ENCODE measurements around the gene CASP1. TPM values are rescaled to one million over a fixed set of nuclear protein-coding genes. Genes with fewer than 3 reads are reported as not detected.

Gene CASP1
- total and polyA plus RNA-seq, 10 of the 15 experiments (the other 5 are each of a cell fraction or from before 2014, with no cell fraction given), result 9.0 to 39.7 (median 17.6) TPM

DNA sequence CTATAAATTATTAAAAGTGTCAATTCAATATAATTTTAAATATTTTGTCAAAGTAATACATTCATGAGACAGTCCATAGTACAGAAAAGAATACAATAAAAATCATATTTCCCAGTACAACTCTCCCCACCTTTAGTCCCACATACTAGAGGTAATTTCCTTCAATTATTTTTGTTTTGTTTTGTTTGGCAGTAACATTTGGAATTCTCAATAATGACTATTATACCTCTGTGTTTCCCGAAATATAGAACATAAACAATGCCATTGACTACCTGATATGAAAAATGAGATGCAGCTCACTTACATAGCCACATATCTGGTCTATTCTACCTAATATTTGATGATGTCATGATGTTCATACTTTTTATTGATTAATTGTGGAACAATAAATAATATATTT, 42.2 kb downstream of the CASP1 start:
- SMC1A ChIA-PET (ENCODE audit: uncharacterized antibody, unreplicated experiment), result interaction anchor here (1.1 kb wide), 1 partner anchor 25 kb away, joined by 3 read pairs; the partner anchor contains the start of gene CASP4
- Histone ChIP-seq H3K9me3 (replicated peaks; ENCODE audit: control insufficient read depth, insufficient read depth, low read length) (no peaks in the 10 kb centered on the region), H3K4me3 (no peak overlapping the region), H3K4me2 (ENCODE audit: control insufficient read depth, insufficient read depth) (no peak overlapping the region), H4K20me1 (ENCODE audit: control insufficient read depth, insufficient read depth) (no peaks in the 10 kb centered on the region), H3K27ac (ENCODE audit: control insufficient read depth, insufficient read depth) (no peak overlapping the region), H3K27me3 (replicated peaks in 1 of 2; ENCODE audit: control insufficient read depth in 2 of 2, insufficient read depth in 2 of 2, low read length in 1 of 2) (no peaks in the 10 kb centered on the region; a peak in 1 of 4 replicates), H3K79me2 (ENCODE audit: control insufficient read depth, insufficient read depth, low read length) (no peaks in the 10 kb centered on the region), H2AFZ (ENCODE audit: control insufficient read depth, low read depth, low read length) (no peak overlapping the region), H3K9ac (ENCODE audit: control insufficient read depth, insufficient read depth, low read length) (no peak overlapping the region), H3K4me1 (ENCODE audit: control insufficient read depth, insufficient read depth, low read length) (no peaks in the 10 kb centered on the region), H3K36me3 (ENCODE audit: control insufficient read depth in 2 of 2, insufficient read depth in 2 of 2, low read length in 1 of 2) (no peaks in the 10 kb centered on the region)
- FAIRE-seq (no peak), ATAC-seq (no peak), DNase-seq (ENCODE audit: low read depth, low spot score) (no peak)
- RAD21 ChIA-PET (ENCODE audit: unreplicated experiment), result no interaction called here
- BruUV-seq (replicated peaks), result no TSS peak
- intact Hi-C loops (cut with micrococcal nuclease; ENCODE audit: unreplicated experiment), result no loop called here
- POLR2A ChIA-PET, result no interaction called here
- in situ Hi-C loops (cut with MboI), result no loop called here
- WGBS (ENCODE audit: insufficient coverage, insufficient replicate concordance, low lambda C conversion rate, missing lambda C conversion rate), result 0% methylated on average over 1 of the region's 1 CpG
- TF ChIP-seq, protein P1, sequence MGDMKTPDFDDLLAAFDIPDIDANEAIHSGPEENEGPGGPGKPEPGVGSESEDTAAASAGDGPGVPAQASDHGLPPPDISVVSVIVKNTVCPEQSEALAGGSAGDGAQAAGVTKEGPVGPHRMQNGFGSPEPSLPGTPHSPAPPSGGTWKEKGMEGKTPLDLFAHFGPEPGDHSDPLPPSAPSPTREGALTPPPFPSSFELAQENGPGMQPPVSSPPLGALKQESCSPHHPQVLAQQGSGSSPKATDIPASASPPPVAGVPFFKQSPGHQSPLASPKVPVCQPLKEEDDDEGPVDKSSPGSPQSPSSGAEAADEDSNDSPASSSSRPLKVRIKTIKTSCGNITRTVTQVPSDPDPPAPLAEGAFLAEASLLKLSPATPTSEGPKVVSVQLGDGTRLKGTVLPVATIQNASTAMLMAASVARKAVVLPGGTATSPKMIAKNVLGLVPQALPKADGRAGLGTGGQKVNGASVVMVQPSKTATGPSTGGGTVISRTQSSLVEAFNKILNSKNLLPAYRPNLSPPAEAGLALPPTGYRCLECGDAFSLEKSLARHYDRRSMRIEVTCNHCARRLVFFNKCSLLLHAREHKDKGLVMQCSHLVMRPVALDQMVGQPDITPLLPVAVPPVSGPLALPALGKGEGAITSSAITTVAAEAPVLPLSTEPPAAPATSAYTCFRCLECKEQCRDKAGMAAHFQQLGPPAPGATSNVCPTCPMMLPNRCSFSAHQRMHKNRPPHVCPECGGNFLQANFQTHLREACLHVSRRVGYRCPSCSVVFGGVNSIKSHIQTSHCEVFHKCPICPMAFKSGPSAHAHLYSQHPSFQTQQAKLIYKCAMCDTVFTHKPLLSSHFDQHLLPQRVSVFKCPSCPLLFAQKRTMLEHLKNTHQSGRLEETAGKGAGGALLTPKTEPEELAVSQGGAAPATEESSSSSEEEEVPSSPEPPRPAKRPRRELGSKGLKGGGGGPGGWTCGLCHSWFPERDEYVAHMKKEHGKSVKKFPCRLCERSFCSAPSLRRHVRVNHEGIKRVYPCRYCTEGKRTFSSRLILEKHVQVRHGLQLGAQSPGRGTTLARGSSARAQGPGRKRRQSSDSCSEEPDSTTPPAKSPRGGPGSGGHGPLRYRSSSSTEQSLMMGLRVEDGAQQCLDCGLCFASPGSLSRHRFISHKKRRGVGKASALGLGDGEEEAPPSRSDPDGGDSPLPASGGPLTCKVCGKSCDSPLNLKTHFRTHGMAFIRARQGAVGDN (IDR thresholded peaks at IDR 0.05), result no peak
- TF ChIP-seq POLR2AphosphoS5 (IDR thresholded peaks at IDR 0.05; ENCODE audit: low read length) (no peak), BHLHE40 (IDR thresholded peaks at IDR 0.05; ENCODE audit: borderline replicate concordance in 1 of 2, low read depth in 2 of 2, low read length in 1 of 2) (no peak), KLF5 (IDR thresholded peaks at IDR 0.05; ENCODE audit: partially characterized antibody) (no peak), TCF12 (IDR thresholded peaks at IDR 0.05; ENCODE audit: low read depth, low read length) (no peak), YY1 (IDR thresholded peaks at IDR 0.05; ENCODE audit: low read depth, low read length) (no peak), ZZZ3 (IDR thresholded peaks at IDR 0.05; ENCODE audit: control insufficient read depth, insufficient read length, low read depth) (no peak), BCL11A (IDR thresholded peaks at IDR 0.05; ENCODE audit: low read depth, low read length) (no peak)
- CTCF ChIA-PET, result no interaction called here
